Hematopoietic multipotent progenitor cell treated with erythropoietin and hydrocortisone succinate and interleukin-3 and kit ligand, for 15 days (in vitro differentiated cells): ENCODE results near the gene MEIOSIN.

Experiments used
- DNase-seq: peaks from one replicate; pipeline ENCODE4 v3.0.0-alpha.2; 2015; ENCODE audit warnings: low spot score

The MEIOSIN gene

DNA sequence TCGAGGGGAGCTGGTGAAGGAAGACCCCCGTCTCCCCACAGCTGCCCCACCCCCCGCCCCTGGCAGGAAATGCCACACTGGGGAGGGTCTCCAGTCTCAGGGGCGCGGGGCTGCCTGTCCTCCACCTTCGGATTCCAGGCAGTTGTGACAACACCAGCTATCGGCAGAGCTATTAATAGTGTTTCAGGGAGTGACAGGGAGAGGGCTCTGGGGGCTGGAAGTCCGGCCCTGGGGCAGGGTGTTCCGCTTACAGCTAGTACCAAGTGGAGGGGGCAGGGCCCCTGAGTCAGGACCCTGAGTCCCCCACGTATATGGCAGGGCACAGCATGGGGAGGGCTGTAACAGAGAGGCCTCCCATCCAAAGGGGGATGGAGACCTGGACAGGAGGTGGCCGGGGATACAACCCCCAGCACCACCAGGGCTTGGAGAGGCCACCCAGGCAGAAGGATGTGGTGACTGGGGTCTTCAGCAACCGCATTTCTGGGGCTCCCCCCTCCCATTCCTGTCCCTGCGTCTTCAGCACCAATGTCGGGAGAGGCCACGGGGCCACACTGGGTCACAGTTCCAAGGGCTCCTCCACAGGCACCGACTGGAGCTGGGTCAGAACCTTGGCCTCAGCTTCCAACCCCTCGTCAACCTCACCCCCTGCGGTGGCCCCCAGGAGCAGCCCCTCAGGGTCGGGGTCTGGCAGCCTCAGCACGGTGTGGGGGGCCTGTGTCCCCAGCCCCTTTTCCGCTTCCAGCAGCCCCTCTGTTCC, 31.9 kb downstream of the MEIOSIN start:
- no peak for DNase-seq

DNA sequence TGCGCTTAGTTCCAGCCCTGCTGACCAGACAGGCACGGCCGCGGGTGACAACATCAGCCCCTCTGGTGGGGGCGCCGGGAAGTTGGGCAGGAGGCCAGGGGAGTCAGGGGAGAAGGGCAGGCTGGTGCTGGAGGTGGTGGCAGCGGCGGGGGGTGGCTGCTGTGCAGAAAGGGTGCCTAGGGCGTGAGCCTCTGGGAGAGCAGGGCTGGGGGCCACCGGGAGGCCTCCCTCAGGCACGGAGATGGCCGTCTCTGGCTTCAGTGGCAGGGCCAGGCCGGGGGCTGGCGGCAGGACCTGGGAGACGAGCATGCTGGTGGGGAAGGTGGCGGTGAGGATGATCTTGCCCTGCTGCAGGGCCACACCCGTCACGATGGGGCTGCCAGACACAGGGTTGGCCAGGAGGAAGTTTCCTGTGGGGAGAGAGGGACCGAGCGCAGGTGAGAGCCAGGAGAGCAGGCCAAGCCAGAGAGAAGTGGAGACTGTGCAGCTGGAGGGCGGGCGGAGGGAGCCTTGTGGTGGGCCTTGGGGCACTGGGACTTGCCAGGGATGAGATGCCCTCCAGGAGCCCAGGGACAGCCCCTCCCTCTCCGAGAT, 32.6 kb downstream of the MEIOSIN start:
- DNase-seq, result no peak

DNA sequence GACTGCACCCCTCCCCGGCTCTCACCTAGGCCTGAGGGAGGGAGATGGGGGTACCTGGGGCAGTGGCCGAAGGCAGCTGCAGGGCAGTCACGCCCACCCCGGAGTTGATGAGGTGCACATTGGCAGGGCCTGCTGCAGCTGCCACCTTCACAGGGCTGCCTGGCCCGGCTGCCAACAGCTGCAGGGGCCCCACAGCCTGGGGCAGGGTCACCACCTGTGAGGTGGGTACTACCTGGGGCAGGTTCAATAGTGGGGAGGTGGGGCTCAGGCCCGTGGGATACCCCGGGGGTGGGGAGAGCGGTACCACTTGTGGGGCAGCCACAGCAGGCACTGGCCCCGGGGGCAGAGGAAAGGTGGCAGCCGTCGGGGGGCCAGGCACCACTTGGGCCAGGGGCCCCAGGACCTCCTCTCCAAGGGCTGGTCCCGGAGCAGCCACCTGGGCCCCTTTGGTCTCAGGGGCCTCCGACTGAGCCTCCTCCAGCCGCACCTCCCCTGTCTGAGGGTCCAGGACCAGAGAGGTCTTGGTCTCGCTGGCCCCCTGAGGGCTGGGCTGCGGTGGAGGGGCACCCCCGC, 33.1 kb downstream of the MEIOSIN start:
- DNase-seq, result no peak

DNA sequence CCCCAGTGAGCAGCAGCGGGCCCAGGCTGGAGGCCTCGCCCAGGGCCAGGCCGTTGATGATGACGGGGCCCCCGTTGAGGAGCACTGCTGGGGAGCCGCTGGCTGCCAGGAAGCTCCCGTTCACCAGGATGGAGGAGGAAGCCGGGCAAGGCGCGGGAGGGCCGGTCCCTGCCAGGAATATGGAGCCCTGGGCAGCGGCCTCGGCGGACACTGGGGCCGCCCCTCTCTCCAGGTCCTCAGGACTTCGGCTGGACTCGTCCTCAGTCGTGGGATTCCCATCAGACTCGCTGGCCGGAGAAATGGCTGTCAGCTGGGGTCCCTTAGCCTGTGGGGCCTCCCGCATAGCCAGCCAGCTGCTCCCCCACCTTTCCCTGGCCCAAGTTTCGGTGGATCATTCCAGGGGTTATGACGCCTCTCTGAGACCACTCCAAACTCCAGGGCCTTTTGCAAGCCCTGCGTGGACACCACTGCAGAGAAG, 33.7 kb downstream of the MEIOSIN start:
- DNase-seq, result no peak

DNA sequence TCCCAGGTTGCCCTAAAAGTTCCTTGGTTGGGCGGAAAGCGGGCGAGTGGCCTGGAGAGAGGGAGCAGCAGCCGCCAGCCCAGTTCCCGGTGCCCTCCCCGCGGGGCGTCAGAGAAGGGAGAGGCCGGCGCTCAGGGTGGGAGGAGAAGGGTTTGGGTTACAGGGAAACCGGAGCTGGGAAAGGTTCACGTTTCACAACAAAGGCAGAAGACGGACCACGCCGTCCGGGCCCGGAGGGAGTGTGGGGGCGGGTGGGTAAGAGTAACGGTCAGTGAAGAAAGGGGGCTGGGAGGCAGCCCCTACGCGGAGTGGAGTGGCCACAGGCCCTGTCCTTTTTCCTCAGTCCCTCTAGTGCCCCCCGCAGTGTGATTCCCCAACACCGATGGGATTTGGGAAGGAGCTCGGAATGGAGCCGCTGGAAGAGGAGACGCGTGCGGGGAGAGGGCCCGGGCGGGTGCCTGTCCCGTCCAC, 34.2 kb downstream of the MEIOSIN start:
- DNase-seq, result no peak

DNA sequence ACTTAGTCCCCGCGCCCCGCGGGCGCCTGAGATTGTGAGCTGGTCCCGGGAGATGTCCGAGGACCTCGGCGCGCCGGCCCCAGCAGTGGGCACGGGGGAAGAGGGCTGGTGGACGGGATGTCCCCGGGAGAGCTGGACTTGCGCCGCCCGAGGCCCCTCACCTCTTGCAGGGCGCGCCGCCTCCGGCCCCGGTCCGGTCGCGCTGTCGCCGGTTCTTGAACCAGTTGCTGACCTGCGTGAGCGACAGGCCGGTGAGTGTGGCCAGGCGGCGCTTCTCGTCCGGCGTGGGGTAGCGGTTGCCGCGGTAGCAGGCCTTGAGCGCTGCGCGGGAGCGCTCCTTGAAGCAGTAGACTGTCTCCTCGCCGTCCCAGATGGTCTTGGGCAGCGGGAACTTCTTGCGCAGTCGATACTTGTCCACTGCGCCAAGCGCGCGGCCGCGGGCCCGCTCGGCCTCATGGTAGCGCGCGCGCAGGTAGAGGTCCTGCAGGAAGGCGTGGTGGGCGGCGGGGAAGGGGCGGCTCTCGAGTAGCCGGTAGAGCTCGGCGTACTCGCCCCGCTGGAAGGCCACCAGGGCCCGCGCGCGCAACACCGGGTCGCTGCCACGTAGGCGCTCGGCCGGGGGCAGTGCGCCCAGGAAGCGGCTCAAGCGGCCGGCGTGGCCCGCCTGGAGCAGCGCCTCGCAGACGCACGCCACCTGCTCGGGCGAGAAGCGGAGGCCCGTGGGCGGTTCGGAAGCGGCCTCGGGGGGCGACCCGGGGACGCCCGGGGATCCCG, 34.8 kb downstream of the MEIOSIN start:
- no peak for DNase-seq

DNA sequence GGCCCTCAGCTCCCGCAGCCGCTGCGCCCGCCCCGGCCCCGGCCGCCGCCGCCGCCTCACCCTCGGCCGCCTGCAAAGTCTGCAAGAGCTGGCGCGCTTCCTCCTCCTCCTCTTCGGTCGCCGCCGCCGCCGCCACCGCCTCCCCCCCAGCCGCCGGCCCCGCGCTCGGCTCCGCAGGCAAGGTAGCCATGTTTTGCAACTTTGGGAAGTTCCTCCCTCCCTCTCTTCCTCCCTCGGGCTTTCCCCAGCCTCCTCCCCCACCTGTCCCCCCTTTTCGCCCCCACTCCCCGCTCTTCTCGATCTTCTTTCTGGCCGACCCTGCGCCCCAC, 35.4 kb downstream of the MEIOSIN start:
- no peak for DNase-seq

DNA sequence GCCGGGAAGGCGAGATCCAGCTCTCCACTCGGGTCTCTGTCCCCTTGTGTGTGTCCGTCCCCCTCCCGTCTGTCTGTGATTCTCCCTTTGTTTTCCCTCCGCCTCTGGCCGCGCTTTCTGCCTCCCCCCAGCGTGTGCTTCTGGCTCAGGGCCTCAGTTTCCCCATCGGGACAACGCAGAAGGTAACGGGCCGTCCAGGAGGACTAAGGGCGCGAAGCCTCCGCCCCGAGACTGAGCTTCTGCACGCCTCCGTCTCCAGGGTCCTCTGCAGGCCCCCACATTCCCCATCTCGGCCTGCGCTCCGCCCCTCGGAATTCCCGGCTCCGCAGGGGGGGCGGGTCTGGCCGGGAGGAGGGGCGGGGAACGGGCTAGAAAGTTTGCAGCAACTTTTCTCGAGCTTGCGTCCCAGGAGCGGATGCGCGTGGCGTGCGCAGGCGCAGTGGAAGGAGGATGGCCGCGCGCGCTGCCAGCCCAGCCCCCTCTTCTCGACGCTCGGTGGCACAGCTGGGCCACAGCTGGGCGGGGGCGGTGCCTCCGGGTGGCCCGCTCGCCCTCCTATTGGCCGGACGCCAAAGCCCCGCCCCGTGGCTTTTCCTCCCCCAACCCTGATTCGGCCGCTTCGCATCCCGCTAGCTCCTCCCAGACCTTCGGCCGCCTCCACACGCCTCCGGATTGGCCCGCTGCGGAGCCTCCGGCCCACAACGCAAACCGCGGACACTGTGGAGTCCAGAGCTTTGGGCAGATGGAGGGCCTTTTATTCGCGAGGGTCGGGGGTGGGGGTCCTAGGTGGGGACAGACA, 35.9 kb downstream of the MEIOSIN start, which contains the start of gene SIX5:
SIX5 (minus strand) TSS at position 269 of the 799 bp plus-strand sequence. CDS start 408 bp downstream, outside the sequence.
- DNase-seq, result peak; percentile 96

DNA sequence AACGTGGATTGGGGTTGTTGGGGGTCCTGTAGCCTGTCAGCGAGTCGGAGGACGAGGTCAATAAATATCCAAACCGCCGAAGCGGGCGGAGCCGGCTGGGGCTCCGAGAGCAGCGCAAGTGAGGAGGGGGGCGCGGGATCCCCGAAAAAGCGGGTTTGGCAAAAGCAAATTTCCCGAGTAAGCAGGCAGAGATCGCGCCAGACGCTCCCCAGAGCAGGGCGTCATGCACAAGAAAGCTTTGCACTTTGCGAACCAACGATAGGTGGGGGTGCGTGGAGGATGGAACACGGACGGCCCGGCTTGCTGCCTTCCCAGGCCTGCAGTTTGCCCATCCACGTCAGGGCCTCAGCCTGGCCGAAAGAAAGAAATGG, 36.6 kb downstream of the MEIOSIN start:
- DNase-seq, result peak; percentile 61

DNA sequence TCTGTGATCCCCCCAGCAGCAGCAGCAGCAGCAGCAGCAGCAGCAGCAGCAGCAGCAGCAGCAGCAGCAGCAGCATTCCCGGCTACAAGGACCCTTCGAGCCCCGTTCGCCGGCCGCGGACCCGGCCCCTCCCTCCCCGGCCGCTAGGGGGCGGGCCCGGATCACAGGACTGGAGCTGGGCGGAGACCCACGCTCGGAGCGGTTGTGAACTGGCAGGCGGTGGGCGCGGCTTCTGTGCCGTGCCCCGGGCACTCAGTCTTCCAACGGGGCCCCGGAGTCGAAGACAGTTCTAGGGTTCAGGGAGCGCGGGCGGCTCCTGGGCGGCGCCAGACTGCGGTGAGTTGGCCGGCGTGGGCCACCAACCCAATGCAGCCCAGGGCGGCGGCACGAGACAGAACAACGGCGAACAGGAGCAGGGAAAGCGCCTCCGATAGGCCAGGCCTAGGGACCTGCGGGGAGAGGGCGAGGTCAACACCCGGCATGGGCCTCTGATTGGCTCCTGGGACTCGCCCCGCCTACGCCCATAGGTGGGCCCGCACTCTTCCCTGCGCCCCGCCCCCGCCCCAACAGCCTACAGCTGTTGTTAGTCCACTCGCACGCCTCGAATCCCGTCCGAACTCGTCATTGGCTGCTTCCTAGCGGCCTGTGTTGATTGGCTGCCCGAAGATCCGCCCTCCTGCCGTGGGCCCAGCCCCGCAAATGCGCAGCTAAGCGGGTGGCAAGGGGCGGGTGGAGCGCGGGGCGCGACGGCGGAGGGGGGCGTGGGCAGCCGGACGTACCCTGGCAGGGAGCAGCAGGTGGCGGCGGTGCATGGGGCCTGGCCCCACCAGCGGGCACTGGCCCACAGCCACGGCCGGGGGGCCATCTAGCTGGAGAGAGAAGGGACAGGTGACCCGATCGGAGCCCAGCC, 37.2 kb downstream of the MEIOSIN start:
- peak; percentile 96 for DNase-seq

DNA sequence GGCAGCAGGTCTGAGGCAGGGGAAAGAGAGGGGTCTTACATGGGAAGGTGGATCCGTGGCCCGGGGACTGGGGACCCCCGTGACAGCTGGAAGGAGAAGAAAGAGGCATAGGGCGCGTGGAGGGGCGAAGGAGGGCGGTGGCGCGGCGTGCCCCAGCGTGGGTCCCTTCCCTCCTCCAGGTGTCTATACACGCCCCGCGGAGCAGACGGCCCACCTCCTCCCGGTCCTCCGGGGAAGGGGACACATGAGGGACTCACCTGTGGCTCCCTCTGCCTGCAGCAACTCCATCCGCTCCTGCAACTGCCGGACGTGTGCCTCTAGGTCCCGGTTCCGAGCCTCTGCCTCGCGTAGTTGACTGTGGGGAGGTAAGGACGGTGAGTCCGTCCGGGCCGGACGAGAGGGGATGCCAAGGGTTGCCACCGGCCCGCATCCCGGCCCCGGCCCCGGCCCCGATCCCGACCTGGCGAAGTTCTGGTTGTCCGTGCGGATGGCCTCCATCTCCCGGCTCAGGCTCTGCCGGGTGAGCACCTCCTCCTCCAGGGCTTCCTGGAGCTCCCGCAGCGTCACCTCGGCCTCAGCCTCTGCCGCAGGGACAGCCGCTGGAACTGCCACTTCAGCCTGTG, 38.2 kb downstream of the MEIOSIN start:
- no peak for DNase-seq

DNA sequence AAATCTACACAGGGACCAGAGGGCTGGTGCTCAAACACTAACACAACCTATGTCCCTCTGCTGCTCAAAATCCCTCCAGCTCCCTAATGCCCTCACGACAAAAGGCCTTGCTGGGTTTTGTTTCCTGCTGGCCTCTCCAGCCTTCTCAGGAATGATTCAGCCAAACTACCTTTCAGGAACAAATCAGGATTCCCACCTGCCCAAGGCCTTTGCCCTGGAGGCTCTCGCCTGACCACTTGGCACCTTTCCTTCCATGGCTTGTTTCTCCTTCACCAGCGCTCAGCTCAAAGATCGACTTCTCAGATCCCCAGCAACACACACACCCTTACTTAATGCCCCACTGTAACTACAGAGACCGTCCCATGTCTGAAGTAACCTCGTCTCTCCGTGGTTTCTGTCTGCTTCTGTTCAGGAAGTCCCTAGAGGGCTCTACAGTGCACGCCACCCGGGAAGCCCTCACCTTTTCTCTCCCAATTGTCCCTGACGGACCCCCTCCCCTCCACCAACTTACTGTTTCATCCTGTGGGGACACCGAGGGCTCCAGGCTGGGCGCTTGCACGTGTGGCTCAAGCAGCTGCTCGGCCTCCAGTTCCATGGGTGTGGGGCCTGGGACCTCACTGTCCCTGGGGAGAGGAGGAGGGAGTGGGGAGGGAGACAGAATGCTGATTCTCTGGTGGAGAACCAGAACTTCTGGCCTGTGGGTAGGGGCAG, 39.0 kb downstream of the MEIOSIN start:
- DNase-seq, result no peak

DNA sequence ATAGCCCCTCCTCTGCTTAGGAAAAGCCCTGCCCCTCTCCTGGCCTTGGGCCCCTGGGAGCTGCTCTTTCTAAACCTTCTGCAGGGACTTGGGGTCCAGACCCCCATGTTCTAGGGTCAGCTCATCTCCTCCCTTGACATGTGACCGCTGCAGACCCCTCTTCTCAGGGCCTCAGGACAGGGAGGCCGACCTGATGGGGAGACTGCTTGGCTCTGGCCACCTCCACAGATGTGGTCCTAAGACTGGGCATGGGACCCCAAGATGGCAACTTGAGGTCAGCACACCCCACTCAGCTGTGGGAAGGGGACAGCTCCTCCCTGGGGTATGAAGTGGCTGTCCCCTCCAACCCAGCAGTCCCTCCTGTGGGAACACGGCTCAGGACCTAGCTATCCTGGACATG, 39.7 kb downstream of the MEIOSIN start:
- no peak for DNase-seq

DNA sequence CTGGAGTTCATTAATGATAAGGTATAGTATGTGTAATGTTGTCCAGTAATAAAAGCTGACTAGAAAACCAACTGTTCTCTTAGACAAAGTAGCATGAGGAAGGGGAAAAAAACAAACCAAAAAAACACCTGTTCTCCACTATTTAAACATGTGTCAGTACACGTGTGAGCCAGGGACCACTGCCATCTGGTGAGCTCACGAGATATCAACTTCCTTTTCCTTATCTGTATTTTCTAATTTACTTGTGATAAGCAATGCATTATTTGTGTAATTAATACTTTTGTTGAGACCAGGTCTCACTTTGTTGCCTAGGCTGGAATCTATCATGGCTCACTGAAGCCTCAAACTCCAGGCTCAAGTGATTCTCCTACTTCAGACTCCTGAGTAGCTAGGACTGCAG, 40.1 kb downstream of the MEIOSIN start:
- DNase-seq, result no peak

DNA sequence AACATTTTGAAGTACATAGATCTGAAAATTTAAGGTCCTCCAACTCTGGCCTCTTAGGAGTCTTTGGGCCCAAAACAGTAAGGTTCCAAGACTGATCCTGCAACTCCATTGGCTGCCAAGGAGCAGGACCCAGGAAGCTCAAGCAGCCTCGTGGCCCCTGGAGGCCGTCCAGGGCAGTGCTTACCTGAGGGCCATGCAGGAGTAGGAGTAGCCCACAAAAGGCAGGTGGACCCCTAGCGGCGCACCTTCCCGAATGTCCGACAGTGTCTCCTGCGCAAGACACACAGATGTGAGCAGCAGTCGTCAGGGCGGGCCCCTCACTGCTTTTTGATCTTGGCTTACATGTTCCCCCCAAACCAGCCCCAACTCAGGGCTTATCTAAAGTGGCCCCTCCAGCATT, 41.5 kb downstream of the MEIOSIN start:
- DNase-seq, result no peak

DNA sequence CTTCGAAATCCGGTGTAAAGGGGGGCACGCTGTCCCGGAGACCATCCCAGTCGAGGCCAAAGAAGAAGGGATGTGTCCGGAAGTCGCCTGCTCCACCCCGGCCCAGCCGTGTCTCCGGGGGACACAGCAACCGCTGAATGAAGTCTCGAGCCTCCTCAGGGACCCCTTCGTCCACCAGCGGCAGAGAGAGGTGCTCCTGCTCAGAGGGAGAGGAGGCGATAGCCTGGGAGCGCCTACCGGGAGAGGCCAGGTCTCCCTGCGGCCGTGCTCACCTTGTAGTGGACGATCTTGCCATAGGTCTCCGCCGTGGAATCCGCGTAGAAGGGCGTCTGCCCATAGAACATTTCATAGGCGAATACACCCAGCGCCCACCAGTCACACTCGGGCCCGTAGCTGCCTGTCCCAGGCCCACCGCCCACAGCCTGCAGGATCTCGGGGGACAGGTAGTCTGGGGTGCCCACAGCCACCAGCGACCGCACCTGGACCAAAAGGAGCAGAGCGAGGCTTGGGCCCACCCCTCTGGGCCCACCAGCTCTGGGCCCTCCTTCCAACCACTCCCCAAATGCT, 44.2 kb downstream of the MEIOSIN start:
- no peak for DNase-seq

DNA sequence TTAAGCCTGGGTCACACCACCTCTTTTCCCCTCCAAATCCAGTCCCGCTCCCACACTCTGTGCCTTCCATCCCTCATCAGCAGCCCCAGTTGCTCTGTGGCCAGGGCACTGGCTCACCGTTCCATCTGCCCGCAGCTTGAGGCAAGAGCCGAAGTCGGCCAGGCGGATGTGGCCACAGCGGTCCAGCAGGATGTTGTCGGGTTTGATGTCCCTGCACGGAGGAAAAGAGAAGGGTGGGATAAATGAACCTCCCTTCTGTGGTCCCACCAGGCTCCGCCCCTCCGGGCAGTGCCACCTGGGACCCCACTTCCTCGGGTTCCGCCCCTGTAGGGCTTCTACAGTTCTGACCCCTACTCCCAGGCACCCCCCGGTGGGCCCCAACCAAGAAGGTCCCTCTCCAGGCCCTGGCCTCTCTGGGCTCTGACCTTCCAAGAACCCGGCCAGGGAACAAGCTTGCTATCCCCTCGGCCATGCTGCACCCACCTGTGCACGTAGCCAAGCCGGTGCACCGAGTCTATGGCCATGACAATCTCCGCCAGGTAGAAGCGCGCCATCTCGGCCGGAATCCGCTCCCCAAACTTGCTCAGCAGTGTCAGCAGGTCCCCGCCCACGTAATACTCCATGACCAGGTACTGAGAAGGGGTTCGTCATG, 44.9 kb downstream of the MEIOSIN start:
- no peak for DNase-seq

DNA sequence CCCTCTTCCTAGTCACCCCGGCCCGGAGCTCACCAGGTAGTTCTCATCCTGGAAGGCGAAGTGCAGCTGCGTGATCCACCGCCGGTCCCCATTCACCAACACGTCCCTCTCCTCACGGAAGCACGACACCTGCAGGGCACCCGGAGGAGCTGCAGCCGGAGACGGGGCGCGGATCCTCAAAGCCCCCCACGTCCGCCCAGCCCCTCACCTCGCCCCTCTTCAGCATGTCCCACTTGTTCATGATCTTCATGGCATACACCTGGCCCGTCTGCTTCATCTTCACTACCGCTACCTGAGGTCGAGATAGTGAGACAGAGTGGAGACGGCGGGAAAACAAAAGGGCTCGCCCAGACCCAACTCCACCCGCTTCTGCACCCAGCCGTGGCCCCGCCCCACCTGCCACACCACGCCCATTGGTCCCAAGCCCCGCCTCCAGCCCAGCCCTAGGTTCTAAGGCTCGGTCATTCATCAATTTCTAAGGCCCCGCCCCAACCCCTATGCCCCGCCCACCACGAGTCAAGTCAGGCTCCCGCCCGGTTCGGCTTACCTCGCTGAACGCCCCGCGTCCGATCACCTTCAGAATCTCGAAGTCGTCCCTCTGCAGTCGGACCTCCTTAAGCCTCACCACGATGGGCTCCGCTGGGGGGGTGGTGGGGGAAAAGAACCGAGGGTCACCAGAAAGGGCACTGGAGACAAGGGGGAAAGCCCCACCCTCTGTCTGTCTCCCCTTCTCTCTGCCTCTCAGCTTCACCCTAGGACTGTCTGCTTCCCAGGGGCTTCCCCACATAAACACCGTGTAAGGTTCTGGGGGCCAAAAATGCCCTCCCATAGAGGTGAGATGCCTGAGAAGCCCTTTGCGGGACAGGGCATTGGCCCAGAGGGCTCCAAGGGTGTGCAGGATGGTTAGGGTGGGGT, 46.2 kb downstream of the MEIOSIN start:
- DNase-seq, result peak; percentile 91
